ENCODE results near the gene CNOT1. TPM values are rescaled to one million over a fixed set of nuclear protein-coding genes. Genes with fewer than 3 reads are reported as not detected.

CNOT1 gene
- polyA plus RNA-seq, 1 experiment = 133 TPM

DNA sequence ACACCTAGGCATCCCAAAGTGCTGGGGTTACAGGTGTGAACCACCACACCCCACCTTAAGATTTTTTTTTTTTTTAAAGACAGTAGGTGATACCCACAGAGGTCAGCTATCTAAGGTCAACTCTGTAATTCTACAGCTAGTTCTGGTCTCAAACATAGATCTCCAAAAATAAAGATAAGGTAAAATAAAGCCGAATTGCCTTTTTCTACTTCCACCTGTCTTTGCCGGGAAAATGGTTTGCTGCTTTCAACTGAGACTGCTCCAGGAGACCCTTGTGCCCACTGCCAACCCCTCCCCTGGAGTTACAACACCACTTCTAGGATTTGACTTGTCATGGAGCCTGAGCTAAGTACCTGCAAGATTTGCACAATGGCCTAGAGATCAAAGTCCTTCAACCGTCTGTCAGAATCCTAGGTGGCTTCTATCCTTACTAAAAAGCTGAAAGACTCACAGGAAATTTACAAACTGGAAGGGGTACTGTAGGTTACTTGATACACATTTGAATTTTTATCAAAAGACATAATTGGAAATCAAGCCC is 4.7 kb upstream of the CNOT1 start:
- CTCF ChIA-PET = interaction anchor here (1.2 kb wide), 1 partner anchor 18 kb away, joined by 4 read pairs; no protein-coding TSS in a partner anchor

DNA sequence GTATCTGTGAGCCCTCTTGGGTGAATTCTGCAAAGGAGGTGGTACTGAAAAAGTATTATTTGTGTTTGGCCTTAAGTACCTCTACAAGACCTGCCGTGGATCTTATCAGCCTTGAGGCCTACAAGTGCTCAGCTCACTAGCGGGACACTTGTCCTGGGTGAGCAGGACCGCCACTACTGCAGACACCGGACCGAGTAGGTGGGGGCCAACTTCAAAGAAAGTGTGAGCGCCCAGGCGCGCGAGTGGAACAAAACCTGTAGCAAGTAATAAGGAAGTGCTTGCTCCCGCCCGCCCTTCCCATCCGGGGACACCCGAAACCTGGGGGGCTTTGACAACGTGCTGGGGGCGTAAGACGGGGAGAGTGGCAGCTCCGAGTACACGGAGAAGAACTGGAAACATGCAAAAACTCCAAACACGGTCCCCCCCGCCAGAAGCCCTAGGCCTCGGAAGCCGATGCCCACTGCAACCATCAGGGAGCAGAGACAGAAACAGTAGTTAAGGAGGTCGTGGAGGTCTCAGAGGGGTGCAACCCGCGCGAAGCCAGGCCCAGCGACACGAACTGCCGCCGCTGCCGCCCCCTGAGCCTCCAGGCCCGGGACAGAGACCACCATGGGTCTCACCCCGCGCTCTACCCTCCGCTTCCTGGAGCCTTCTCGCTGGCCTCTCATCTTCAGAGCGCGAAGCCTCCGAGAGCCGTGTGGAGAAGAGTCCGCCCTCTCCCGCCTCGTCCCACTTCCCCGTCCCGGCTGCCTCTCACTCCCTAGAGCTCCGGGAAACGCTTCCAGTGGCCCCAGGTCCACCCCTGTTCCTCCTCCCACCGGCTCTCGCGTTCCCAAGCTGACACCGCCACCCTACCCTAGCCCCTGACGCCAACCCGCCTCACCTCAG is 537 bp downstream of the CNOT1 start:
- ChIA-PET POLR2A (interaction anchor here (0.5 kb wide), 1 partner anchor 106 kb away, joined by 5 read pairs; no protein-coding TSS in a partner anchor), CTCF (interaction anchor here (0.5 kb wide), 1 partner anchor 1334 kb away, joined by 8 read pairs; no protein-coding TSS in a partner anchor)
- Histone ChIP-seq H3K4me3 (ENCODE audit: low read depth, low read length) (peak overlapping the region; percentile 98), H3K36me3 (ENCODE audit: control insufficient read depth, insufficient read depth, low read length) (peaks cover under 1% of the 10 kb centered on the region; the same call in 1 of the 2 replicates), H3K27me3 (ENCODE audit: control insufficient read depth, insufficient read depth, low read length) (no peaks in the 10 kb centered on the region)
- no peak for DNase-seq (ENCODE audit: low read depth)
- TF ChIP-seq, protein P1, sequence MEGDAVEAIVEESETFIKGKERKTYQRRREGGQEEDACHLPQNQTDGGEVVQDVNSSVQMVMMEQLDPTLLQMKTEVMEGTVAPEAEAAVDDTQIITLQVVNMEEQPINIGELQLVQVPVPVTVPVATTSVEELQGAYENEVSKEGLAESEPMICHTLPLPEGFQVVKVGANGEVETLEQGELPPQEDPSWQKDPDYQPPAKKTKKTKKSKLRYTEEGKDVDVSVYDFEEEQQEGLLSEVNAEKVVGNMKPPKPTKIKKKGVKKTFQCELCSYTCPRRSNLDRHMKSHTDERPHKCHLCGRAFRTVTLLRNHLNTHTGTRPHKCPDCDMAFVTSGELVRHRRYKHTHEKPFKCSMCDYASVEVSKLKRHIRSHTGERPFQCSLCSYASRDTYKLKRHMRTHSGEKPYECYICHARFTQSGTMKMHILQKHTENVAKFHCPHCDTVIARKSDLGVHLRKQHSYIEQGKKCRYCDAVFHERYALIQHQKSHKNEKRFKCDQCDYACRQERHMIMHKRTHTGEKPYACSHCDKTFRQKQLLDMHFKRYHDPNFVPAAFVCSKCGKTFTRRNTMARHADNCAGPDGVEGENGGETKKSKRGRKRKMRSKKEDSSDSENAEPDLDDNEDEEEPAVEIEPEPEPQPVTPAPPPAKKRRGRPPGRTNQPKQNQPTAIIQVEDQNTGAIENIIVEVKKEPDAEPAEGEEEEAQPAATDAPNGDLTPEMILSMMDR (IDR thresholded peaks at IDR 0.05; ENCODE audit: insufficient read depth, low read depth, low read length) = no peak

More for the DNA sequence above, 4.7 kb upstream of the CNOT1 start:
- Histone ChIP-seq H3K27me3 (ENCODE audit: control insufficient read depth, insufficient read depth, low read length) (no peaks in the 10 kb centered on the region), H3K36me3 (ENCODE audit: control insufficient read depth, insufficient read depth, low read length) (no peaks in the 10 kb centered on the region), H3K4me3 (ENCODE audit: low read depth, low read length) (no peak overlapping the region)
- no peak for DNase-seq (ENCODE audit: low read depth)
- POLR2A ChIA-PET = no interaction called here
- TF ChIP-seq, protein P1 (IDR thresholded peaks at IDR 0.05; ENCODE audit: insufficient read depth, low read depth, low read length) = no peak

GRCh38 chr16:58624209-58624608 is 5.4 kb downstream of the CNOT1 start:
- no peak for DNase-seq (ENCODE audit: low read depth)
- Histone ChIP-seq H3K4me3 (ENCODE audit: low read depth, low read length) (no peak overlapping the region), H3K27me3 (ENCODE audit: control insufficient read depth, insufficient read depth, low read length) (no peaks in the 10 kb centered on the region), H3K36me3 (ENCODE audit: control insufficient read depth, insufficient read depth, low read length) (peaks cover 7% of the 10 kb centered on the region)
- TF ChIP-seq, protein P1 (IDR thresholded peaks at IDR 0.05; ENCODE audit: insufficient read depth, low read depth, low read length) = no peak
- CTCF ChIA-PET = no interaction called here
- POLR2A ChIA-PET = no interaction called here

DNA sequence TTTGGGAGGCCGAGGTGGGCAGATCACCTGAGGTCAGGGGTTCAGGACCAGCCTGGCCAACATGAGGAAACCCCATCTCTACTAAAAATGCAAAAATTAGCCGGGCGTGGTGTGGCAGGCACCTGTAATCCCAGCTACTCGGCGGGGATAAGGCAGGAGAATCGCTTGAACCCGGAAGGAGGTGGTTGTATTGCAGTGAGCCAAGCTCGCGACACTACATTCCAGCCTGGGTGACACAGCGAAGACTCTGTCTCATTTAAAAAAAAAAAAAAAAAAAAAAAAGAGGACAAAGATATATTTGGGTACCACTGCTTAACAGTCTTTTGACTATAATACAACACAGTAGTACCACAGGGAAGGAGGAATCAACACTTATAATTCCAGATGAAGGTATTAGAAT is 9.2 kb downstream of the CNOT1 start:
- CTCF ChIA-PET = interaction anchor here (0.6 kb wide), 1 partner anchor 84 kb away, joined by 3 read pairs; no protein-coding TSS in a partner anchor
- H3K4me3 ChIP-seq (ENCODE audit: low read depth, low read length) = no peak overlapping the region
- POLR2A ChIA-PET = no interaction called here
- no peaks in the 10 kb centered on the region for H3K27me3 ChIP-seq (ENCODE audit: control insufficient read depth, insufficient read depth, low read length)
- peaks cover 10% of the 10 kb centered on the region for H3K36me3 ChIP-seq (ENCODE audit: control insufficient read depth, insufficient read depth, low read length)
- DNase-seq (ENCODE audit: low read depth) = no peak
- TF ChIP-seq, protein P1 (IDR thresholded peaks at IDR 0.05; ENCODE audit: insufficient read depth, low read depth, low read length) = no peak

DNA sequence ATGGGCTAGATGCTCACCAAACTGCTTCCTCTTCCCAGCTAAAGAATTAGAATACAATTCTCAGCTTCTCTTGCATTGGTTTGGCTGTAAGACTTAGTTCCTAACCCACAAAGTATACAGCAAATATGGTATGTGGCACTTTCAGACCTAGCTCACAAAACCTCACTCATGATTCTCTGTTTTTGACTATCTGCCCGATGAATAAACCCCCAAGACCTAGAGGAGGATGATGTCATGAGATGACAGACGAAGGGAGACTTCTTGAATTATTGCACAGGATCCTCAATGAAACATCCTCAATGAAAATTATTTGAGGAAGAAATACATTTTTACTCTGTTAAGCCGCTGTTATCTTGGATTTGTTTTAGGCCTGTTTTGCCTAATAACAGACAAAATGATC is 14.3 kb downstream of the CNOT1 start:
- CTCF ChIA-PET = interaction anchor here (0.6 kb wide), 1 partner anchor 467 kb away, joined by 3 read pairs; no protein-coding TSS in a partner anchor
- peaks cover 4% of the 10 kb centered on the region; the same call in 1 of the 2 replicates for H3K36me3 ChIP-seq (ENCODE audit: control insufficient read depth, insufficient read depth, low read length)
- TF ChIP-seq, protein P1 (IDR thresholded peaks at IDR 0.05; ENCODE audit: insufficient read depth, low read depth, low read length) = no peak
- H3K4me3 ChIP-seq (ENCODE audit: low read depth, low read length) = no peak overlapping the region
- POLR2A ChIA-PET = no interaction called here
- no peak for DNase-seq (ENCODE audit: low read depth)
- H3K27me3 ChIP-seq (ENCODE audit: control insufficient read depth, insufficient read depth, low read length) = no peaks in the 10 kb centered on the region
